CD14-positive monocyte (primary cell): Measurements from ENCODE around the gene SPATA45. TPM values are rescaled to one million over a fixed set of nuclear protein-coding genes. Genes with fewer than 3 reads are reported as not detected.

Experiments used
- DNase-seq, 3 donors: peaks; one replicate each; pipeline ENCODE4 v3.0.0-alpha.2; 2011 to 2022
- H2AFZ ChIP-seq: 2 replicates; pipeline ENCODE4 v1.6.0; 2012; ENCODE audit warnings: mild to moderate bottlenecking, low read depth, low read length, inconsistent platforms; ENCODE audit not compliant: insufficient read depth, poor library complexity, severe bottlenecking
- H3K27ac ChIP-seq, 2 donors: 1 replicate in 1 of 2; 2 replicates in 1 of 2; pipeline ENCODE4 v1.5.1; 2012 to 2013; ENCODE audit warnings: low read length in 2 of 2, control low read depth in 1 of 2, inconsistent platforms in 1 of 2, low read depth in 1 of 2, mild to moderate bottlenecking in 1 of 2
- H3K27me3 ChIP-seq, 2 donors: one replicate each; pipeline versions ENCODE4 v1.6.0 to v1.6.1; 2011 to 2013; ENCODE audit warnings: low read length in 2 of 2; ENCODE audit not compliant: control insufficient read depth in 2 of 2, insufficient read depth in 2 of 2
- H3K36me3 ChIP-seq, 2 donors: replicated peaks in 1 of 2; 1 replicate in 1 of 2; 2 replicates in 1 of 2; pipeline versions ENCODE4 v1.5.1 to v1.6.1; 2012 to 2013; ENCODE audit warnings: low read length in 2 of 2, control low read depth in 1 of 2, inconsistent platforms in 1 of 2, mild to moderate bottlenecking in 1 of 2; ENCODE audit not compliant: insufficient read depth in 2 of 2, control insufficient read depth in 1 of 2
- H3K4me1 ChIP-seq, 2 donors: 1 replicate in 1 of 2; 2 replicates in 1 of 2; pipeline versions ENCODE4 v1.5.1 to v1.6.1; 2012 to 2013; ENCODE audit warnings: low read length in 2 of 2, control low read depth in 1 of 2, inconsistent platforms in 1 of 2, mild to moderate bottlenecking in 1 of 2, moderate library complexity in 1 of 2; ENCODE audit not compliant: insufficient read depth in 2 of 2, control insufficient read depth in 1 of 2
- H3K4me2 ChIP-seq: replicated peaks from 2 replicates; pipeline ENCODE3; 2012; ENCODE audit warnings: low read length, moderate library complexity, mild to moderate bottlenecking; ENCODE audit not compliant: poor library complexity, severe bottlenecking; ENCODE audit errors: extremely low read depth
- H3K4me3 ChIP-seq, 3 experiments: fragments of 200-600 bp in 1 of 3; sonication (generic) in 1 of 3; replicated peaks in 1 of 3; 1 replicate in 2 of 3; 2 replicates in 1 of 3; pipeline ENCODE4 v1.5.1; 2011 to 2013; ENCODE audit warnings: low read length in 3 of 3, mild to moderate bottlenecking in 3 of 3, control low read depth in 2 of 3, low read depth in 2 of 3, inconsistent platforms in 1 of 3, moderate library complexity in 1 of 3
- H3K79me2 ChIP-seq: 2 replicates; pipeline ENCODE4 v1.6.0; 2012; ENCODE audit warnings: mild to moderate bottlenecking, control low read depth, inconsistent platforms, low read length, moderate library complexity; ENCODE audit not compliant: insufficient read depth
- H3K9ac ChIP-seq: 2 replicates; pipeline ENCODE4 v1.6.0; 2017; ENCODE audit warnings: low read length, mild to moderate bottlenecking; ENCODE audit not compliant: insufficient read depth, poor library complexity, severe bottlenecking
- H3K9me3 ChIP-seq, 2 donors: replicated peaks in 1 of 2; 1 replicate in 1 of 2; 2 replicates in 1 of 2; pipeline versions ENCODE4 v1.5.1 to v1.6.1; 2012 to 2013; ENCODE audit warnings: low read length in 2 of 2, control low read depth in 1 of 2; ENCODE audit not compliant: control insufficient read depth in 1 of 2, insufficient read depth in 1 of 2
- H4K20me1 ChIP-seq: 2 replicates; pipeline ENCODE4 v1.6.0; 2012; ENCODE audit warnings: mild to moderate bottlenecking, low read length, control low read depth, moderate library complexity; ENCODE audit not compliant: insufficient read depth
- H3K27ac Mint-ChIP-seq, 7 donors: one replicate each; pipeline ENCODE4 v1.8.0; 2020; ENCODE audit warnings: mild to moderate bottlenecking in 7 of 7, mixed read lengths in 7 of 7, moderate library complexity in 6 of 7, inconsistent platforms in 2 of 7
- H3K27me3 Mint-ChIP-seq, 3 donors: one replicate each; pipeline ENCODE4 v1.8.0; 2021 to 2022; ENCODE audit warnings: low read depth in 3 of 3, mild to moderate bottlenecking in 3 of 3, mixed read lengths in 3 of 3, moderate library complexity in 3 of 3, inconsistent platforms in 1 of 3
- H3K36me3 Mint-ChIP-seq, 2 donors: one replicate each; pipeline ENCODE4 v1.8.0; 2020; ENCODE audit warnings: mixed read lengths in 2 of 2, inconsistent platforms in 1 of 2, mild to moderate bottlenecking in 1 of 2
- H3K4me1 Mint-ChIP-seq: one replicate; pipeline ENCODE4 v1.8.0; 2020; ENCODE audit warnings: mild to moderate bottlenecking, mixed read lengths
- H3K4me3 Mint-ChIP-seq, 2 donors: one replicate each; pipeline ENCODE4 v1.8.0; 2020; ENCODE audit warnings: mild to moderate bottlenecking in 2 of 2, mixed read lengths in 2 of 2, moderate library complexity in 1 of 2
- H3K9me3 Mint-ChIP-seq, 7 donors: one replicate each; pipeline ENCODE4 v1.8.0; 2020 to 2022; ENCODE audit warnings: mixed read lengths in 7 of 7, mild to moderate bottlenecking in 6 of 7, moderate library complexity in 6 of 7, inconsistent platforms in 2 of 7
- WGBS: methylation state at CpG from one replicate; pipeline ENCODE4 v1.1.5; 2013; ENCODE audit warnings: missing lambda C conversion rate; ENCODE audit not compliant: insufficient coverage; 5-methylcytosine and 5-hydroxymethylcytosine counted together
- intact Hi-C, 2 donors: fragments of 100-400 bp; cut with micrococcal nuclease; formaldehyde crosslinking; loops; one replicate each; pipeline versions ENCODE4 v1.15.0 to v1.15.1; 2023
- polyA plus RNA-seq, 3 donors: library from polyadenylated mRNA; depleted of rRNA in 1 of 3; unstranded in 2 of 3; stranded (reverse) in 1 of 3; fragments of 300-500 nt in 2 of 3; fragments of >200 nt in 1 of 3; fragmentation: Illumina TruSeq in 2 of 3; gene quantifications; 1 replicate in 2 of 3; 2 replicates in 1 of 3; pipeline ENCODE4 v1.2.3, GENCODE V29; 2012 to 2021
- TF ChIP-seq, protein P1 (sequence below): fragments of 200-600 bp; IDR thresholded peaks from one replicate; pipeline ENCODE4 v1.8.0; 2022; ENCODE audit warnings: antibody characterized with exemption, mild to moderate bottlenecking

Gene SPATA45
- polyA plus RNA-seq, 3 donors: 0.29 TPM; not detected in 2

DNA sequence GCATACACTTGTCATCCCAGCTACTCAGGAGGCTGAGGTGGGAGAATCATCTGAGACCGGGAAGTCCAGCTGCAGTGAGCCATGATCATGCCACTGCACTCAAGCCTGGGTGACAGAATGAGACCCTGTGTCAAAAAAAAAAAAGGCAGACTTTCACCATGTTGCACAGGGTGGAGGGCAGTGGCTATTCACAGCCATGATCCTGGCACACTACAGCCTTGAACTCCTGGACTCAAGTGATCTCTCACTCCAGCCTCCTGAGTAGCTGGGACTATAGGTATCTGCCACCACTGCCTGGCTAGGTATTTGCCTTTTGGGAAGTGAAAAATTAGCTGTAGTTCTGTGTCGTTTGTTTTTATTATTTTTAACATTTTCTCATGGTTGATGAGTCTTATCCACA, 19.1 kb downstream of the SPATA45 start:
- Histone ChIP-seq H3K4me1 (peaks cover 7 to 8% of the 10 kb centered on the region in 2 donors), H3K4me2 (no peak overlapping the region), H2AFZ (no peak overlapping the region), H3K4me3 (no peak overlapping the region), H3K9ac (no peak overlapping the region), H4K20me1 (no peaks in the 10 kb centered on the region), H3K9me3 (peaks cover 28 to 31% of the 10 kb centered on the region in 2 donors), H3K27me3 (no peaks in the 10 kb centered on the region), H3K36me3 (no peaks in the 10 kb centered on the region), H3K79me2 (no peaks in the 10 kb centered on the region), H3K27ac (no peak overlapping the region)
- H3K27ac Mint-ChIP-seq: no peak overlapping the region
- DNase-seq: no peak
- no peak overlapping the region for H3K4me3 Mint-ChIP-seq
- H3K36me3 Mint-ChIP-seq: peaks cover 2% of the 10 kb centered on the region in 2 donors
- intact Hi-C loops: no loop called here
- H3K4me1 Mint-ChIP-seq: peaks cover 8% of the 10 kb centered on the region
- no CpG with 5 or more reads among the region's 2 CpGs for WGBS
- peaks cover 26 to 39% (median 34%) of the 10 kb centered on the region in 7 donors for H3K9me3 Mint-ChIP-seq
- peaks cover 1 to 7% (median 4%) of the 10 kb centered on the region in 3 donors for H3K27me3 Mint-ChIP-seq
- TF ChIP-seq, protein P1, sequence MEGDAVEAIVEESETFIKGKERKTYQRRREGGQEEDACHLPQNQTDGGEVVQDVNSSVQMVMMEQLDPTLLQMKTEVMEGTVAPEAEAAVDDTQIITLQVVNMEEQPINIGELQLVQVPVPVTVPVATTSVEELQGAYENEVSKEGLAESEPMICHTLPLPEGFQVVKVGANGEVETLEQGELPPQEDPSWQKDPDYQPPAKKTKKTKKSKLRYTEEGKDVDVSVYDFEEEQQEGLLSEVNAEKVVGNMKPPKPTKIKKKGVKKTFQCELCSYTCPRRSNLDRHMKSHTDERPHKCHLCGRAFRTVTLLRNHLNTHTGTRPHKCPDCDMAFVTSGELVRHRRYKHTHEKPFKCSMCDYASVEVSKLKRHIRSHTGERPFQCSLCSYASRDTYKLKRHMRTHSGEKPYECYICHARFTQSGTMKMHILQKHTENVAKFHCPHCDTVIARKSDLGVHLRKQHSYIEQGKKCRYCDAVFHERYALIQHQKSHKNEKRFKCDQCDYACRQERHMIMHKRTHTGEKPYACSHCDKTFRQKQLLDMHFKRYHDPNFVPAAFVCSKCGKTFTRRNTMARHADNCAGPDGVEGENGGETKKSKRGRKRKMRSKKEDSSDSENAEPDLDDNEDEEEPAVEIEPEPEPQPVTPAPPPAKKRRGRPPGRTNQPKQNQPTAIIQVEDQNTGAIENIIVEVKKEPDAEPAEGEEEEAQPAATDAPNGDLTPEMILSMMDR: no peak

DNA sequence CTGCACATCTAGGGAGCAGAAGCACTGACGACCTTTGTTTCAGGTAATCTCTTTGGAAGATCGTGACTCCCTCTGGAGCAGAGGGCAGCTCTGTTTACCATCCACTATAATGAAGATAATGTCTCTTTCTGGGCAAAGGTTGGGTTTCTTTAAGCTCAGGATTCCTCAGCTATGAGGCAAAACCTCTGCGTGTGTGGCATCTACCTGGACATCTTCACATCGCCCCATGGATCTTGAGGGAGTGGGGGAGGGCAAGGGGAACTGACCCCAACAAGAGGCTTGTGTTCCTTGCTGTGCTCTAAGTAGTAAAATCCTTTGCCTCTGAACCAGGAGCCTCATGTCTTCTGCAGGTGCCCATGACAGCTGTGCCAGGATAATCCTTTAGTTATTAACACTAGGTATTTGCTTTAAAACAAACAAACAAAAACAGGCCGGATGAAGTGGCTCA, 19.6 kb downstream of the SPATA45 start:
- WGBS: 90% methylated on average over 2 of the region's 5 CpGs
- Histone ChIP-seq H3K9me3 (peaks cover 28 to 31% of the 10 kb centered on the region in 2 donors), H3K79me2 (no peaks in the 10 kb centered on the region), H3K4me3 (no peak overlapping the region), H4K20me1 (no peaks in the 10 kb centered on the region), H2AFZ (no peak overlapping the region), H3K27ac (no peak overlapping the region), H3K27me3 (no peaks in the 10 kb centered on the region), H3K36me3 (no peaks in the 10 kb centered on the region), H3K9ac (no peak overlapping the region), H3K4me2 (no peak overlapping the region), H3K4me1 (peaks cover 7 to 8% of the 10 kb centered on the region in 2 donors)
- Mint-ChIP-seq H3K9me3 (peaks cover 26 to 43% (median 37%) of the 10 kb centered on the region in 7 donors), H3K4me3 (no peak overlapping the region), H3K4me1 (peaks cover 8% of the 10 kb centered on the region), H3K27ac (no peak overlapping the region), H3K36me3 (peaks cover 2% of the 10 kb centered on the region in 2 donors), H3K27me3 (peaks cover 1 to 7% (median 2%) of the 10 kb centered on the region in 3 donors)
- intact Hi-C loops: no loop called here
- no peak for DNase-seq
- TF ChIP-seq, protein P1: no peak
